Esophagus (tissue), 2 donors: ENCODE results near the gene ARID5B. TPM values are rescaled to one million over a fixed set of nuclear protein-coding genes. Genes with fewer than 3 reads are reported as not detected.

ENCODE experiments used
- H3K27ac ChIP-seq, 2 donors: one replicate each; pipeline ENCODE4 v1.5.1; 2013; ENCODE audit warnings: low read depth in 2 of 2, mild to moderate bottlenecking in 2 of 2, inconsistent platforms in 1 of 2, low read length in 1 of 2, moderate library complexity in 1 of 2
- H3K27me3 ChIP-seq, 2 donors: one replicate each; pipeline ENCODE4 v1.6.1; 2013; ENCODE audit warnings: low read length in 2 of 2, control low read depth in 1 of 2, mild to moderate bottlenecking in 1 of 2; ENCODE audit not compliant: insufficient read depth in 2 of 2, control insufficient read depth in 1 of 2
- H3K36me3 ChIP-seq, 2 donors: one replicate each; pipeline ENCODE4 v1.6.1; 2013; ENCODE audit warnings: low read length in 1 of 2; ENCODE audit not compliant: control insufficient read depth in 2 of 2, insufficient read depth in 2 of 2
- H3K4me1 ChIP-seq, 2 donors: one replicate each; pipeline ENCODE4 v1.6.1; 2013; ENCODE audit warnings: low read length in 1 of 2; ENCODE audit not compliant: control insufficient read depth in 2 of 2, insufficient read depth in 2 of 2
- H3K4me3 ChIP-seq, 2 donors: one replicate each; pipeline ENCODE4 v1.5.1; 2013; ENCODE audit warnings: low read length in 2 of 2, mild to moderate bottlenecking in 2 of 2, low read depth in 1 of 2, moderate library complexity in 1 of 2
- H3K9me3 ChIP-seq, 2 donors: one replicate each; pipeline ENCODE4 v1.6.1; 2013; ENCODE audit warnings: mild to moderate bottlenecking in 2 of 2, low read depth in 1 of 2, low read length in 1 of 2, moderate library complexity in 1 of 2; ENCODE audit not compliant: control insufficient read depth in 2 of 2, insufficient read depth in 1 of 2
- WGBS, 2 donors: extraction: QIAGEN DNeasy Blood & Tissue Kit; methylation state at CpG; one replicate each; pipeline ENCODE4 v1.1.7; 2013; 5-methylcytosine and 5-hydroxymethylcytosine counted together
- polyA plus RNA-seq, 2 donors: library from polyadenylated mRNA; stranded (reverse); fragments of 200-250 nt; gene quantifications; one replicate each; pipeline ENCODE4 v1.2.3, GENCODE V29; 2013
- donor health status: healthy with polysubstance abuse.
- donor health status: Bipolar disorder and iron deficiency.

The ARID5B gene
- polyA plus RNA-seq, 2 donors = 6.7 to 7.7 TPM

DNA sequence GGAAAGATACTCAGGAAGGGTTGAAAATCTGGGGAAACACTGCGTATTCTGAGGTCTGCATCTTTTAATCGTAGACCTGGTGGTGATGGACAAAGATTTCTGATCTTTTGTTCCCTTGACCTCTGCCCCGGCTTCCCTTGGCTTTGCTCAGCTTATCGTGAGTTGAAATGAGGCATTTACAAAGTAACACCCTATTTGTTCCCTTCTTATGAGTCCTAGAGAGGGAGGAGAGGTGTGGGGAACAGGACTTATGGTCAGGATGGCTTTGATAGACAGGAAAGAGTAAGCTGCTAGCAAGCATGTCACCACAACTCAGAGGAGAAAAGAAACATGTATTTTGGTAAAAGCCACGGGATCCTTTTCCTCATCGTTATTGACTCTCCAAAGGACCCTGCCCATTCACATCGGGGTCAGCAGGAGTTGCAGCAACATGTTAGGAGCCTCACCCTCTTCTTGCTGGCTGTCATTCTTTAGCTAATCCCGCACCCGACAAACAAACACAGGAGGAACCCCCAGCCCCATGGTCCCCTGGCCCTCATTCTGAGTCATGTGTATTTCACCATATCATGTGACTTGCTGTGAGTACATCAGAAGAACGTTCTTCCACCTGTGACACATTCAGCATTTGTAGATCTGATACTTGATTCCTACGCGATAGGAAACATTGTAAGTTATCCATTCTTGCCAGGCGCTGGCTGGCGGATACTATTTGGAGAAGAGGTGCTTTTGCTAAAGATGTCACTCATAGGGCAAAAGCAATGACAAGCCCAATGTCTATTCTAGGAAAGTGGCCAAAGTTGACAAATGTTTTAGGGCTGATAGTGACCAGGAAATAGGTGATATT is 197.0 kb downstream of the ARID5B start:
- Histone ChIP-seq H3K4me3 (no peak overlapping the region), H3K27ac (no peak overlapping the region), H3K27me3 (no peaks in the 10 kb centered on the region), H3K36me3 (no peaks in the 10 kb centered on the region), H3K4me1 (no peaks in the 10 kb centered on the region), H3K9me3 (no peaks in the 10 kb centered on the region)
- 73 to 75% methylated on average over 14 of the region's 14 CpGs for WGBS, 2 donors

DNA sequence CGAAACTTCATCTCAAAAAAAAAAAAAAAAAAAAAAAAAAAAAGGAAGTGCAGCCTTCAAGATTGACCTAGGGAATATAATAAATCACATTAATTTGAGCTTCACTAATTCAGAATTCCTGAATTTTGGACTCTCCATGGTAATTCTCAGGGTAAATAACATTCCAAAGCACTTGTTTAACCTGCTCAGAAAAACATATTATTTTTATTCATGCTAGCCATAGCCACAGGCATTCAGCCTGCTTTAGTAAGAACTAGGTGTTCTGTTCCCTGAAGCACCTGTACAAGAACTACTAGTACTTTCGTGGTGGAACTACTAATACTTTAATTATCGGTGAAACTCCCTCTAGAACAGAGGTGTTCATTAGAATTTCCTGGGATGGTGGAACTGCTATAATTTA is 197.8 kb downstream of the ARID5B start:
- no peak overlapping the region for H3K27ac ChIP-seq
- H3K9me3 ChIP-seq = no peaks in the 10 kb centered on the region
- H3K27me3 ChIP-seq = no peaks in the 10 kb centered on the region
- no peak overlapping the region for H3K4me3 ChIP-seq
- 80 to 93% methylated on average over 3 of the region's 3 CpGs for WGBS, 2 donors
- H3K4me1 ChIP-seq = no peaks in the 10 kb centered on the region
- H3K36me3 ChIP-seq = no peaks in the 10 kb centered on the region

GRCh38 chr10:62103857-62104256 is 202.4 kb downstream of the ARID5B start:
- Histone ChIP-seq H3K4me1 (peaks cover 1% of the 10 kb centered on the region in 2 donors), H3K36me3 (no peaks in the 10 kb centered on the region), H3K9me3 (no peaks in the 10 kb centered on the region), H3K4me3 (no peak overlapping the region), H3K27me3 (no peaks in the 10 kb centered on the region), H3K27ac (no peak overlapping the region)
- 89 to 94% methylated on average over 9 of the region's 9 CpGs for WGBS, 2 donors

GRCh38 chr10:62106929-62107519 is 205.5 kb downstream of the ARID5B start:
- peaks cover 2 to 3% of the 10 kb centered on the region in 2 donors for H3K4me1 ChIP-seq
- no peaks in the 10 kb centered on the region for H3K9me3 ChIP-seq
- no peak overlapping the region for H3K27ac ChIP-seq
- no peaks in the 10 kb centered on the region for H3K36me3 ChIP-seq
- H3K27me3 ChIP-seq = no peaks in the 10 kb centered on the region
- no peak overlapping the region for H3K4me3 ChIP-seq

DNA sequence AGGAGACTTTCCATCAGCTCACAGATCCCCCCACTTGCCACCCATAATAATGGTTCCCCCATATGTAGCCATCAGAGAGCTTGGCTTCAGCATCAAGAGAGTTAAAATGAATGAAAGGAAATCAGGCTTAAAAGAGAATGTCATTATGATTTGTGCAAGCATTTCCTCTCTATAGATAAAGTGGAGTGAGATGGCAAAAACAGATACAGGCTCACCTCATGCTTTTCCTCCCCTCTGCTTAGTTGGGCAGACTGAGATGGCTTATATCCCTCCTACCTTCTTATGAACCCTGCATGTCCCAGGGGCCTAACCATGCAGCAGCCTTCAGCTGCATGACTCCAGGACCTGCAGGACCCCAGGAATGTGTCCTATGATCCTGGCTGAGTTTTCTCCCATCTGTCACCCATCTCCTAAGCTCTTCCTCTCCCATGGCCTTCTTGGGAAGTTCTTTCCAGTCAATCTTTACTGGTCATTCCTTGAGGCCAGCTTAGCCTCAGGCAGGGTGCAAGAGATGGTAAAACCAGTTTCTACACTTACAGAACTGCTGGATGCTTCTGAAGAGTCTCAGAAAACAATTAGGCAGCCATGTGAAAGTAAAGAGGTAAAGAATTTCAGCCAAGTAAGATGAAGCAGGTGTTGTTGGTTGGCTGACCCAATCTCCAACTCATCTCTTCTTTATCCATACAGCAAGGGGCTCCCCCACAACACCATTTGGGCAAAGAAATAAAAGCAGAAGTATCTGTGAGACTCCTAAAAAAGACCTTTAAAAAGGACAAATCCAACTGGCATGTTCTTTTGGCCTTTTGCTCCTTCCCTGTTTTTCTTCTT is 207.5 kb downstream of the ARID5B start:
- H3K9me3 ChIP-seq = no peaks in the 10 kb centered on the region
- no peaks in the 10 kb centered on the region for H3K36me3 ChIP-seq
- H3K27me3 ChIP-seq = no peaks in the 10 kb centered on the region
- no peak overlapping the region for H3K27ac ChIP-seq
- H3K4me1 ChIP-seq = peaks cover 2 to 3% of the 10 kb centered on the region in 2 donors
- H3K4me3 ChIP-seq = no peak overlapping the region

DNA sequence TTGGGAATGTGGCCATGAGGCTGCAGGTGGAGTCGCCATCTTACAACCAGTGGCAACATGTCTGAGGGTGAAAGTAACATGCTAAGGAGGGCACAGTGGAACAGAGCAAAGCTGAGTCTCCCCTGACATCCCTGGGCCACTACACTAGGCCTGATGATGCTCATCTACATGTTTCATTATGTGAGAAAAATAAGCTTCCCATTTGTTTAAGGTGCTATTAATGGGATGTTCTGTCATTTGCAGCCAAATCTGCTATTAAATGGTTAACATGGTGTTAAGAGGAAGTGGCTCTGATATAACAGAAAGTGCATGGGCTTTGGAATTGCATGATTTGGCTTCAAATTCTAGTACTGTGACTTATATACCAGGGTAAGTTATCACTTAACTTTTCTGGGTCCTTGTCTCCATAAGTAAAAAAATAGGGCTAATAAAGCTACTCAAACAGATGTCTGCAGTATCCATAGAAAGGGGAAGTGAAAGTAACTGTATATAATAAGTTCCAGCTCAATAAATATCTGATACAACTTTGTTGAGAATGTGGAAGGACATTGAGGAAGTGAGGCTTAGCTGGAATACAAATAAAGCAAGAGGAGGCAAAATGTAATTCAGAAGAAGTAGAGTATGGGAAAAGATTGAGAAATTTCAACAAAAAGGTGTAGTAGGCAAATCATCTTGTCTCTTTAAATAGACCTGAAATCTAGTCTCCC is 208.2 kb downstream of the ARID5B start:
- Histone ChIP-seq H3K27me3 (no peaks in the 10 kb centered on the region), H3K4me1 (peaks cover 2 to 3% of the 10 kb centered on the region in 2 donors), H3K36me3 (no peaks in the 10 kb centered on the region), H3K27ac (no peak overlapping the region), H3K9me3 (no peaks in the 10 kb centered on the region), H3K4me3 (no peak overlapping the region)
- WGBS, 2 donors = 58 to 73% methylated on average over 1 of the region's 1 CpG

- Histone ChIP-seq H3K27ac (no peak overlapping the region), H3K4me1 (peaks cover 2 to 3% of the 10 kb centered on the region in 2 donors), H3K9me3 (no peaks in the 10 kb centered on the region), H3K36me3 (no peaks in the 10 kb centered on the region), H3K4me3 (no peak overlapping the region), H3K27me3 (no peaks in the 10 kb centered on the region)
Measured at GRCh38 chr10:62112300-62112699, 210.8 kb downstream of the ARID5B start.

- WGBS, 2 donors = 78 to 83% methylated on average over 4 of the region's 4 CpGs
- Histone ChIP-seq H3K4me1 (peaks cover 2 to 3% of the 10 kb centered on the region in 2 donors), H3K4me3 (no peak overlapping the region), H3K9me3 (no peaks in the 10 kb centered on the region), H3K27me3 (no peaks in the 10 kb centered on the region), H3K27ac (no peak overlapping the region), H3K36me3 (no peaks in the 10 kb centered on the region)
Measured at GRCh38 chr10:62112963-62113362, 211.5 kb downstream of the ARID5B start.

DNA sequence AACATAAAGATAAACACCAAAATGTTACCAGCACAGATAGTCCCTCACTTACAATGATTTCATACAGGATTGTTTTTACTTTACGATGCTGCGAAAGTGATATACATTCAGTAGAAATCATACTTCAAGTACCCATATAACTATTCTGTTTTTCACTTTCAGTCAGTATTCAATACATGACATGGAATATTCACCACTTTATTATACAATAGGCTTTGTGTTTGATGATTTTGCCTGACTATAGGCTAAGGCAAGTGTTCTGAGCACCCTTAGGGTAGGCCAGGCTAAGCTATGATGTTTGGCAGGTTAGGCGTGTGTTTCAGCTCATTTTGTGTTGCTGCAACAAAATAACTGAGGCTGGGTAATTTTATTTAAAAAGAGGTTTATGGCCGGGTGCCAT is 212.2 kb downstream of the ARID5B start:
- Histone ChIP-seq H3K9me3 (no peaks in the 10 kb centered on the region), H3K27me3 (no peaks in the 10 kb centered on the region), H3K4me1 (peaks cover 2 to 3% of the 10 kb centered on the region in 2 donors), H3K27ac (no peak overlapping the region), H3K4me3 (no peak overlapping the region), H3K36me3 (no peaks in the 10 kb centered on the region)
- WGBS, 2 donors = 76 to 80% methylated on average over 4 of the region's 4 CpGs
